DMS153 treated with DMSO at 0.1 percent for 48 hours (cell line): ENCODE results near the gene PPP1R9A.

Experiments
- DNase-seq: peaks from one replicate; lab custom pipeline; 2025; ENCODE audit not compliant: unreplicated experiment; lab: John Stamatoyannopoulos, UW

Gene PPP1R9A

GRCh38 chr7:95250571-95250970 lies 343.2 kb downstream of the PPP1R9A start:
- DNase-seq, result no peak

GRCh38 chr7:95251966-95252365 lies 344.6 kb downstream of the PPP1R9A start:
- no peak for DNase-seq

- DNase-seq, result no peak
These were observed 346.6 kb downstream of the PPP1R9A start for GRCh38 chr7:95253986-95254385.

- no peak for DNase-seq
These were observed 348.3 kb downstream of the PPP1R9A start for GRCh38 chr7:95255691-95256090.

GRCh38 chr7:95261895-95262415 lies 354.6 kb downstream of the PPP1R9A start:
- DNase-seq, result no peak

GRCh38 chr7:95262875-95263274 lies 355.5 kb downstream of the PPP1R9A start:
- no peak for DNase-seq

- no peak for DNase-seq
These were observed 356.5 kb downstream of the PPP1R9A start for GRCh38 chr7:95263785-95264362.

- DNase-seq, result no peak
These were observed 357.0 kb downstream of the PPP1R9A start for GRCh38 chr7:95264363-95264891.

- no peak for DNase-seq
These were observed 358.2 kb downstream of the PPP1R9A start for GRCh38 chr7:95265634-95266033.

- DNase-seq, result no peak
These were observed 360.4 kb downstream of the PPP1R9A start for GRCh38 chr7:95267754-95268153.

GRCh38 chr7:95269640-95270039 lies 362.2 kb downstream of the PPP1R9A start:
- no peak for DNase-seq

- no peak for DNase-seq
These were observed 368.7 kb downstream of the PPP1R9A start for GRCh38 chr7:95276114-95276513.

- no peak for DNase-seq
These were observed 372.0 kb downstream of the PPP1R9A start for GRCh38 chr7:95279417-95279816.

- DNase-seq, result no peak
These were observed 378.7 kb downstream of the PPP1R9A start for GRCh38 chr7:95286096-95286495.

GRCh38 chr7:95290166-95290830 lies 382.9 kb downstream of the PPP1R9A start:
- no peak for DNase-seq

- DNase-seq, result no peak
These were observed 388.0 kb downstream of the PPP1R9A start for GRCh38 chr7:95295397-95295796.

GRCh38 chr7:95296456-95296855 lies 389.1 kb downstream of the PPP1R9A start:
- no peak for DNase-seq

GRCh38 chr7:95297041-95297440 lies 389.6 kb downstream of the PPP1R9A start:
- no peak for DNase-seq

GRCh38 chr7:95298091-95298490 lies 390.7 kb downstream of the PPP1R9A start:
- DNase-seq, result no peak

- DNase-seq, result no peak
These were observed 395.9 kb downstream of the PPP1R9A start for GRCh38 chr7:95303013-95303905.

GRCh38 chr7:95304990-95305389 lies 397.6 kb downstream of the PPP1R9A start:
- DNase-seq, result no peak
